Stimulated activated CD8-positive, alpha-beta memory T cell treated with anti-CD3 and anti-CD28 coated beads, Interleukin-4, amount 100 ng/mL, for 24 hours (primary cell): ENCODE measurements around the gene KCNAB1.

Experiments
- DNase-seq: peaks from one replicate; pipeline ENCODE4 v3.0.0-alpha.2; 2020; ENCODE audit warnings: low read depth

The KCNAB1 gene

GRCh38 chr3:156460206-156460611 is 339.8 kb downstream of the KCNAB1 start:
- no peak for DNase-seq

- no peak for DNase-seq
Observed at GRCh38 chr3:156461889-156462288, 341.5 kb downstream of the KCNAB1 start.

- no peak for DNase-seq
Observed at GRCh38 chr3:156463123-156463522, 342.7 kb downstream of the KCNAB1 start.

- no peak for DNase-seq
Observed at GRCh38 chr3:156465194-156465593, 344.8 kb downstream of the KCNAB1 start.

DNA sequence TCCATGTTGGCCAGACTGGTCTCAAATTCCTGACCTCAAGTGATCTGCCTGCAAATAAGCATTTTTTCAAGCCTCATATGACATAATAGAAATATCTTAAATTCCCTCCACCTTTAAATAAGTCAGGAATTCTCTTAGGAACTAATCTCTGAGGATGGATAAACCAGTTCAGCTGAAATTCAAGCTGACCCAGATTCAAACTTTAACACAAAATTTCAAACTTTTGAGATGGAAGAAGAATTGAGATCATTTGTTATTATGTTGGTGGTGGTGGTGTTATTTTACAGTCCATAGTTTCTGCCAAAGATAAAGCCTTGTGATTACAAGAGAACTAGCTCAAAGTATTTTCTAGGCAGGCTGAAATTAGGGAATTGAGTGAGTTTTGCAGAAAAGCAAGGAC is 349.1 kb downstream of the KCNAB1 start:
- DNase-seq = no peak

DNA sequence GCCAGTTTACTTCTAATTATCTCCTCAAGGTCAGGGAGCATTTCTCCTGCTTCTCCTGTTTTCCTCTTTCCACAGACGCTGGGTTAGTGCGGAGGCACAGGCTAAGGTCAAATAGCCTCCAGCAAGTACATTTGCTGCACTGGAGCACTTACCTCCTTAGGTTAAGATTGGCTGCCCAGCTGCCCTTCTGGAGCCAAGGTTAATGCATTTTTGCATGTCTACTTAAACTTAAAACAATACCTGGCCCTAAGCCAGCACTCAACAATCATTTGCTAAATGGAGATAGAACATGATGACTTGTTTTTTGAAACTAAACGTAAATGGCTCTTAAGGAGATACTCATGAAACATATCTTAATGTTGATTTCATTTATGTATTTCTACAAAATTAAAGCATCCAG is 351.1 kb downstream of the KCNAB1 start:
- DNase-seq = no peak

GRCh38 chr3:156472150-156472549 is 351.8 kb downstream of the KCNAB1 start:
- no peak for DNase-seq

- DNase-seq = no peak
Observed at GRCh38 chr3:156472684-156473083, 352.3 kb downstream of the KCNAB1 start.

DNA sequence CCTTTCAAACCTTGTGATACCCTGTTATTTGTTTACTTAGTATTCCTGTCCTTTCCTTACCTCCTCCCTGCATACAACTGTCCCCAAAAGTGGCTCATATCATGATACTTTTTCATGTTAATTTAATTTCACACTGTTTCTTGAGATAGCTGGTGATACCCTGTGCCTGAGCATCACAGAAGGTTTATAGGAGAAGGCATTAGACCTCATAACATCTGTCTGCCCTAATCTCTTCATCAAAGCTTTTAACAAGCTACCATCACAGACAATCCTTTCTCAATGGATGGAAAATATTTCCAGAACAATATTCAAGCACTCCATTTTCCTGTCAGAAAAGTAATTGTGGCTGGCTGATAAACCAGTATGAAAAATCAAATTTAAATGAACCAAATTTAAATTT is 353.0 kb downstream of the KCNAB1 start:
- no peak for DNase-seq

GRCh38 chr3:156474560-156475389 is 354.4 kb downstream of the KCNAB1 start:
- DNase-seq = no peak

- no peak for DNase-seq
Observed at GRCh38 chr3:156477323-156477722, 356.9 kb downstream of the KCNAB1 start.

DNA sequence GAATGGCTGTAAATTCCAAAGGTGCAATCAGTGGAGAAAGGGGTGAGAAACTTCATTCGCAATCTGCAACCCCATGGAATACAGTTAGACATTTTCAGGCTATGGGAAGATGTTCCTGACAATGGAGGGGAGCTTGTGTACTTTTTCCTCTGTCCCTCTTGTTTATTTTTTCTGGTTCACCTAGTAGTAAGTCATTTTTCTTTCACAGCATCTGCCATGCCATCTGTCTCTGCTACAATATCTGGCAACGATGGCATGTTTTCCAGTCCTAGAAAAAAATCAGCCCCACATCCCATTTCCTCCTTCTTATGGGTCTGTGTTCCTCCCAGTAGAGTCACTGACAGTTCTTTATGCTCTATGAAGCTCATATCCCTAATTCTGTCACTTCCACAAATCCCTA is 358.5 kb downstream of the KCNAB1 start:
- no peak for DNase-seq

DNA sequence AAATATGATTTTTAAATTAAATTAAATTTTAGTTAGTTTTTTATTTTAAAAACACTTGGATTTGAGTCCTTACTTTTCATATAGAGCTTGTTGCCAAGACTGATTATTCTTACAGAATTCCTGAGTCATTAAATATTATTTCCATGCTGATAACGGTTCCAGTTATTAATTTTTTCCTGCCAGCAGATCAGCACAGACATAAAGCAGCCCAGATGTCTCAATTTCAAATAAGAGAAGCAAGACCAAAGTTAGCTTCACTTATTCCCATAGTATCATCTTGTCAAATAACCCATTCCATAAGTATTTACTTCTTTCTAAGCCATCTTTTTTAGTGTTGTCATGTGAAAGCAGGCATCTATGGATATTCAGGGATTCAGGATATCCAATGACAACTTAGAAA is 359.2 kb downstream of the KCNAB1 start:
- DNase-seq = no peak

- no peak for DNase-seq
Observed at GRCh38 chr3:156480949-156481348, 360.6 kb downstream of the KCNAB1 start.

DNA sequence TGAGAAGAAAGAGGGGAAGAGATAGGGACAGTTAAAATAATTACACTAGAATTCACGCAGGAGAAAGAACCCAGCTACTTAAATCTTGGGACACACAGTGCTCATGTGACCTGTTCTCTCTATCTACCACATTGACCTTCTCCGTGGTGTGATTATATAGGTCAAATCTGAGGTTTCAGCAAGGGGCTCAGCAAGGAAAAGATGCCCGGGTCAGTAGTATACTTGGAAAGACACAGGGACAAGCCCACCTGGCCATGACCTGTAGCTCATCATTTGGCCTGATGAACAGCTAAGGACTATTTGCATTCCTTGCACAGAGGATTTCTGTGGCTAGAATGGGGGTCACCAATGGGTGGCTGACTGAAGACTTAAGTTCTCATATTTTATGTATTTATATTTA is 362.6 kb downstream of the KCNAB1 start:
- no peak for DNase-seq

- no peak for DNase-seq
Observed at GRCh38 chr3:156483426-156483825, 363.0 kb downstream of the KCNAB1 start.

DNA sequence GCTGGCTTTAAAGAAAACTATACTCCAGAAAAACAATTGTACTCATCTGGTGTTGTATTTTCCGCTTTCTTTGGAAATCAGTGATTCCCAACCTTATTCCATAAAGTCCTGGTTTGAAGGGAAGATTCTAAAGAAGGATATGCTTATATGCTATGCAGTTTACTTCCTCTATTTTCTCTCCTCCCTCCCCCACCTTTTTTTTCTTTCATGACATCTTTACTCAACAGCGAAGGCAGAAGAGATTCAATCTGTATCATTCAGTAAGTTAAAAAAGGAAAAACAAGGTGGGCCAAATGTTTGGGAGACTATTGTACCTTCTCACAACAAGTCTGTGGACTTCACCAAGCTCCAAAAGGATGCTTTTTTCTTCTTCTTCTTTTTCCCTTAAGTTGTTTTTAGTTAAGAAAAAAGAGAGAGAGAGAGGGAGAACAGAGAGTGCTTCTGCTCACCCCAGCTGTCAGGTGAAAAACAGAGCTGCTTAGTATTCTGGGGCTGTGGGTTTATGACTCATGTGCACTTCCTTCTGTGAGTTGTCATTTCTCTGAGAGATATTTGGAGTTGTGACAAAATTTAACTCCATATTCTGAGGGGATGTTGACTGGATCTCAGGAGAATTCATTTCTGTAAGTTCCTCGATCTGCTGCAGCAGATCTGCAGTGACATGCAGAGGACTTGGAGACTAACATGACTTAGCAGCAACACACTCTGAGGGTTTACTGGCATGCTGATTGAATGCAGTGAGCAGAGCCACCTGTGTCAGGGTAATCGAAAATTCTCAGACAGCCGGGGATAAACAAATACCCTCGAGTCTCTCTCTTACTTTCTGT is 363.8 kb downstream of the KCNAB1 start:
- DNase-seq = no peak

GRCh38 chr3:156488767-156489166 is 368.4 kb downstream of the KCNAB1 start:
- no peak for DNase-seq

GRCh38 chr3:156489462-156489911 is 369.1 kb downstream of the KCNAB1 start:
- no peak for DNase-seq

GRCh38 chr3:156491192-156491591 is 370.8 kb downstream of the KCNAB1 start:
- DNase-seq = no peak

- DNase-seq = no peak
Observed at GRCh38 chr3:156492801-156493261, 372.5 kb downstream of the KCNAB1 start.

- no peak for DNase-seq
Observed at GRCh38 chr3:156493887-156494286, 373.5 kb downstream of the KCNAB1 start.

DNA sequence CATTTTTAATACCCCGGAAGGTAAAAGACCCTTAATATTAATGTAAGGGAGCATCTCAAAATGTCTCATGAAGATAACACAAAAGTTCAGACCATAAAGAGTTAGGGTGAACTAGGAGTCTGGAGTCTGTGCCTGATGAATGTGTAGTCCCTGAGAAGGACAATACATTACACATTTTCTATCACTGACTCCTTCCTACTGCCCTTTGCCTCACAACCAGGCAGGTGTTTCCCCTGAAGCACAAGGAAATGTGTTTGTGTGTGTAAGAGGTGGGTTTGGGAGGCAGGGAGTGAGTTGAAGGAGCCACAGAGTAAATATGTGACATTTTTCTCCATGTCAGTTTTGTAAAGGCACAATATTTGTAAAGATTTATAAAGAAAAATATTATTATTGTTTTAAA is 375.4 kb downstream of the KCNAB1 start:
- DNase-seq = no peak
